Naive thymus-derived CD4-positive, alpha-beta T cell (primary cell): ENCODE measurements around the gene WHAMM. TPM values are rescaled to one million over a fixed set of nuclear protein-coding genes. Genes with fewer than 3 reads are reported as not detected.
"Not testable (repeated sequence)": the region's sequence is repeated elsewhere in the genome, so short reads cannot be mapped to it uniquely, and the experiment has no call there.

Experiments
- ATAC-seq: fragments of 150-1000 bp; cut with Tn5 transposase; 2 replicates; pipeline ENCODE4 v1.10.0; 2021; ENCODE audit warnings: mild to moderate bottlenecking, moderate library complexity
- CTCF ChIA-PET: fragments of 350-600 bp; sonication (Branson Sonifier 250); formaldehyde crosslinking; loops from one replicate; lab custom pipeline; 2021; ENCODE audit warnings: antibody characterized with exemption; lab: Charles Lee
- POLR2A ChIA-PET: fragments of 350-600 bp; sonication (Branson Sonifier 250); formaldehyde crosslinking; loops from one replicate; lab custom pipeline; 2021; ENCODE audit warnings: antibody characterized with exemption, inconsistent platforms; lab: Charles Lee
- DNase-seq, 9 donors: peaks; one replicate each; pipeline versions ENCODE4 v3.0.0 to v3.0.0-alpha.2; 2020 to 2022; ENCODE audit warnings: mixed read lengths in 1 of 9
- H3K27ac ChIP-seq: one replicate; pipeline ENCODE4 v1.7.0; 2013; ENCODE audit warnings: mild to moderate bottlenecking, low read depth, low read length, moderate library complexity
- H3K27me3 ChIP-seq, 2 donors: one replicate each; pipeline ENCODE4 v1.7.0; 2013; ENCODE audit warnings: low read length in 2 of 2, mild to moderate bottlenecking in 2 of 2, moderate library complexity in 2 of 2; ENCODE audit not compliant: control insufficient read depth in 2 of 2, insufficient read depth in 2 of 2
- H3K36me3 ChIP-seq, 3 experiments: 1 replicate in 2 of 3; 2 replicates in 1 of 3; pipeline ENCODE4 v1.7.0; 2013; ENCODE audit warnings: low read length in 3 of 3, mild to moderate bottlenecking in 3 of 3, moderate library complexity in 1 of 3; ENCODE audit not compliant: insufficient read depth in 3 of 3, control insufficient read depth in 2 of 3
- H3K4me1 ChIP-seq, 2 donors: one replicate each; pipeline ENCODE4 v1.7.0; 2013; ENCODE audit warnings: low read length in 2 of 2, mild to moderate bottlenecking in 2 of 2, moderate library complexity in 1 of 2; ENCODE audit not compliant: control insufficient read depth in 2 of 2, insufficient read depth in 2 of 2
- H3K4me3 ChIP-seq: 2 replicates; pipeline ENCODE4 v1.7.0; 2013; ENCODE audit warnings: mild to moderate bottlenecking, low read length
- H3K9me3 ChIP-seq, 3 experiments: 1 replicate in 2 of 3; 2 replicates in 1 of 3; pipeline ENCODE4 v1.7.0; 2013; ENCODE audit warnings: low read length in 3 of 3; ENCODE audit not compliant: control insufficient read depth in 2 of 3
- H3K27ac Mint-ChIP-seq, 9 donors: one replicate each; pipeline ENCODE4 v1.8.0; 2020 to 2022; ENCODE audit warnings: mixed read lengths in 9 of 9, mild to moderate bottlenecking in 8 of 9, moderate library complexity in 5 of 9, inconsistent platforms in 2 of 9
- H3K27me3 Mint-ChIP-seq, 5 donors: one replicate each; pipeline ENCODE4 v1.8.0; 2021 to 2022; ENCODE audit warnings: mixed read lengths in 5 of 5, mild to moderate bottlenecking in 1 of 5
- H3K36me3 Mint-ChIP-seq, 5 donors: one replicate each; pipeline ENCODE4 v1.8.0; 2020 to 2022; ENCODE audit warnings: mixed read lengths in 5 of 5, mild to moderate bottlenecking in 3 of 5, inconsistent platforms in 1 of 5
- H3K4me1 Mint-ChIP-seq, 7 donors: one replicate each; pipeline ENCODE4 v1.8.0; 2020 to 2022; ENCODE audit warnings: mixed read lengths in 7 of 7, mild to moderate bottlenecking in 3 of 7, inconsistent platforms in 1 of 7
- H3K4me3 Mint-ChIP-seq, 10 donors: one replicate each; pipeline ENCODE4 v1.8.0; 2020 to 2022; ENCODE audit warnings: mild to moderate bottlenecking in 10 of 10, mixed read lengths in 10 of 10, moderate library complexity in 6 of 10, inconsistent platforms in 2 of 10
- H3K9me3 Mint-ChIP-seq, 11 donors: one replicate each; pipeline ENCODE4 v1.8.0; 2020 to 2022; ENCODE audit warnings: mixed read lengths in 11 of 11, mild to moderate bottlenecking in 4 of 11, inconsistent platforms in 1 of 11, moderate library complexity in 1 of 11
- intact Hi-C, 2 donors: fragments of 100-400 bp; cut with micrococcal nuclease; formaldehyde crosslinking; loops; one replicate each; pipeline ENCODE4 v1.15.1; 2023
- polyA plus RNA-seq, 2 donors: library from polyadenylated mRNA; unstranded; fragments of 300-500 nt; fragmentation: Illumina TruSeq; gene quantifications; one replicate each; pipeline ENCODE4 v1.2.3, GENCODE V29; 2021
- total RNA-seq, 6 experiments: library from RNA in 5 of 6; stranded (reverse) in 5 of 6; gene quantifications; 1 replicate in 5 of 6; 2 replicates in 1 of 6; pipeline ENCODE4 v1.2.3 and lab custom pipeline; 2021 to 2026

WHAMM gene
- total and polyA plus RNA-seq, 7 experiments from 2014 or later: 3.5 to 72.2 (median 30.8) TPM

- Histone ChIP-seq H3K4me1 (peaks cover 8 to 22% of the 10 kb centered on the region in 2 donors), H3K36me3 (peaks cover 0 to 9% (median 0%) of the 10 kb centered on the region in 3 experiments), H3K27me3 (no peaks in the 10 kb centered on the region), H3K4me3 (no peak overlapping the region), H3K9me3 (no peaks in the 10 kb centered on the region), H3K27ac (peak overlapping the region; percentile 100)
- Mint-ChIP-seq H3K36me3 (peaks cover 6 to 15% (median 8%) of the 10 kb centered on the region in 5 donors), H3K4me1 (peaks cover 20 to 37% (median 30%) of the 10 kb centered on the region in 7 donors), H3K27ac (peak overlapping the region in 8 of 9 donors; percentile 22 to 95 (median 90)), H3K4me3 (peak overlapping the region in 7 of 10 donors; percentile 9 to 93 (median 87)), H3K27me3 (peaks cover 0 to 29% (median 0%) of the 10 kb centered on the region in 5 donors), H3K9me3 (no peaks in the 10 kb centered on the region)
- ChIA-PET POLR2A (interaction anchor here (0.6 to 5.2 kb wide), 4 partner anchors 58 to 268 kb away, joined by 3 to 34 read pairs (median 26); partner anchors contain the start of gene RPS17), CTCF (no interaction called here)
- no peak for ATAC-seq
- DNase-seq: no peak
- intact Hi-C loops: loop anchor here (1.0 to 5.0 kb wide), 8 partner anchors 58 to 298 kb away; partner anchors contain the start of genes RAMAC (in 2 of the 2), RPS17 (in 2 of the 2), AP3B2 (in 1 of the 2) and C15orf40 (in 1 of the 2)
These were observed 790 bp upstream of the WHAMM start for GRCh38 chr15:82808634-82809041.

DNA sequence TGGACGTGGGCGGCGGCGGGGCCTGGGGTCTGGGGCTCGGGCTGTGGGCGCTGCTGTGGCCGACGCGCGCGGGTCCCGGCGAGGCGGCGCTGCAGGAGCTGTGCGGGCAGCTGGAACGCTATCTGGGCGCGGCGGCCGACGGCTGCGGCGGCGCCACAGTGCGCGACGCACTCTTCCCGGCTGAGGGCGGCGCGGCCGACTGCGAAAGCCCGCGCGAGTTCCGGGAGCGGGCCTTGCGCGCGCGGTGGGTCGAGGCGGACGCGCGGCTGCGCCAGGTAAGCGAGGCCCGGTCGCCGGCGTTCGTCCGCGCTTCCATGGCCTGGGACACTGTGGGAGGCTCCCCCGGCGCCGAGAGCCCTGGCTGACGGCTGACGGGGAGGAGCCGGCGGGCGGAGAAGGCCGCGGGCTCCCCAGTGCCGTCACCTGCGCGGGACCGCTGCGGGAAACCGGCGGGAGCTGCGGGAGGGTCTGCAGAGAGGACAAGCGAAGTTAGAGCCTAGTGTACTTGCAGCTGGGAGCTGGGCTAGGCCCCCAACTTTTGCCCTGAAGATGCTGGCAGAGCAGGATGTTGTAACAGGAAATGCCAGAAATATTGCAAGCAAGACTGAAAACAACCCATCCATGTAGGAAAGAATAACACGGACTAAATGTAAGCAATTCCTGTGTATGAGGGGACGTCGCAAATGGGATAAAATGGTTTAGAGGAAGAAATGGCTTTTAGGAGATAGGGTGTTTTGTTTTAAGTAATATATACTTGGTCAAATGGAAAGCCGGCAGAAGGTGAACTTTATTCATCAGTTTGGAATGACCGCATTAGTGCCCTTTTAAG, 847 bp downstream of the WHAMM start:
- POLR2A ChIA-PET: interaction anchor here (0.7 to 5.2 kb wide), 9 partner anchors 34 to 270 kb away, joined by 3 to 34 read pairs (median 5); partner anchors contain the start of genes C15orf40, RAMAC and RPS17
- peaks cover 0 to 16% (median 0%) of the 10 kb centered on the region in 5 donors for H3K27me3 Mint-ChIP-seq
- H3K9me3 Mint-ChIP-seq: no peaks in the 10 kb centered on the region
- peaks cover 7 to 26% (median 15%) of the 10 kb centered on the region in 5 donors for H3K36me3 Mint-ChIP-seq
- CTCF ChIA-PET: no interaction called here
- Histone ChIP-seq H3K4me3 (peak overlapping the region; percentile 73), H3K9me3 (no peaks in the 10 kb centered on the region), H3K4me1 (peaks cover 8 to 22% of the 10 kb centered on the region in 2 donors), H3K27me3 (no peaks in the 10 kb centered on the region), H3K27ac (peak overlapping the region; percentile 100), H3K36me3 (peaks cover 1 to 20% (median 8%) of the 10 kb centered on the region in 3 experiments)
- ATAC-seq (peak; percentile 14), DNase-seq (peak; percentile 22 to 71 (median 42))
- H3K4me1 Mint-ChIP-seq: peaks cover 24 to 47% (median 36%) of the 10 kb centered on the region in 7 donors
- peak overlapping the region; percentile 92 to 100 (median 97) for H3K27ac Mint-ChIP-seq
- intact Hi-C loops: loop anchor here (2.0 to 10.0 kb wide), 5 partner anchors 19 to 1515 kb away; partner anchors contain the start of genes BTBD1 (in 2 of the 2) and MEX3B (in 1 of the 2)
- H3K4me3 Mint-ChIP-seq: peak overlapping the region; percentile 89 to 99 (median 95)

- DNase-seq (peak in 8 of 9 donors; percentile 32 to 86 (median 73)), ATAC-seq (peak; percentile 28)
- intact Hi-C loops: loop anchor here (1.0 to 10.0 kb wide), 6 partner anchors 18 to 1516 kb away; partner anchors contain the start of genes BTBD1 (in 2 of the 2) and MEX3B (in 1 of the 2)
- Histone ChIP-seq H3K27ac (peak overlapping the region; percentile 100), H3K36me3 (peaks cover 6 to 26% (median 14%) of the 10 kb centered on the region in 3 experiments), H3K4me1 (peaks cover 8 to 22% of the 10 kb centered on the region in 2 donors), H3K9me3 (no peaks in the 10 kb centered on the region), H3K4me3 (peak overlapping the region; percentile 73), H3K27me3 (no peaks in the 10 kb centered on the region)
- Mint-ChIP-seq H3K36me3 (peaks cover 10 to 32% (median 21%) of the 10 kb centered on the region in 5 donors), H3K27me3 (peaks cover 0 to 10% (median 0%) of the 10 kb centered on the region in 5 donors), H3K9me3 (no peaks in the 10 kb centered on the region), H3K4me1 (peaks cover 26 to 54% (median 42%) of the 10 kb centered on the region in 7 donors), H3K4me3 (peak overlapping the region; percentile 89 to 99 (median 95)), H3K27ac (peak overlapping the region; percentile 92 to 100 (median 97))
- ChIA-PET POLR2A (interaction anchor here (0.9 to 5.2 kb wide), 7 partner anchors 34 to 271 kb away, joined by 3 to 34 read pairs (median 10); partner anchors contain the start of genes C15orf40, RAMAC and RPS17), CTCF (no interaction called here)
These were observed 1.5 kb downstream of the WHAMM start for GRCh38 chr15:82810890-82811426.

DNA sequence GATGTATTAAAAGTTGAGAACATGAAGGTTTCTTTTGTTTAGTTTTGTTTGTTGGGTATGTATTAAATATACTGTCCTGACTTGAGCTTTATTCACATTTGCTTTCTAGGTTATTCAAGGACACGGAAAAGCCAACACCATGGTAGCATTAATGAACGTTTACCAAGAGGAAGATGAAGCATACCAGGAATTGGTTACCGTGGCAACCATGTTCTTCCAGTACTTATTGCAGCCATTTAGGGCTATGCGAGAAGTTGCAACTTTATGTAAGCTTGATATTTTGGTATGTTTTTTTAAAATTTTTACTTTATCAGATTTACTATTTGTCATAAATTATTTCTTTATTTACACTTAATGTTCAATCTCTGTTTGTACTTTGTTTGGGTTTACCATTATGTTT, 3.6 kb downstream of the WHAMM start:
- DNase-seq (no peak), ATAC-seq (no peak)
- ChIA-PET POLR2A (interaction anchor here (0.9 to 5.2 kb wide), 4 partner anchors 11 to 132 kb away, joined by 3 to 24 read pairs (median 4); no protein-coding TSS in a partner anchor), CTCF (interaction anchor here (0.6 kb wide), 1 partner anchor 191 kb away, joined by 4 read pairs; no protein-coding TSS in a partner anchor)
- peaks cover 18 to 44% (median 29%) of the 10 kb centered on the region in 3 experiments for H3K36me3 ChIP-seq
- H3K27ac ChIP-seq: peak overlapping the region; percentile 100
- H3K36me3 Mint-ChIP-seq: peaks cover 15 to 45% (median 30%) of the 10 kb centered on the region in 5 donors
- H3K27me3 ChIP-seq: no peaks in the 10 kb centered on the region
- no peak overlapping the region for H3K4me3 ChIP-seq
- H3K4me3 Mint-ChIP-seq: peak overlapping the region in 9 of 10 donors; percentile 41 to 99 (median 90)
- peaks cover 32 to 65% (median 52%) of the 10 kb centered on the region in 7 donors for H3K4me1 Mint-ChIP-seq
- H3K4me1 ChIP-seq: peaks cover 8 to 22% of the 10 kb centered on the region in 2 donors
- H3K9me3 Mint-ChIP-seq: no peaks in the 10 kb centered on the region
- H3K27ac Mint-ChIP-seq: peak overlapping the region; percentile 33 to 100 (median 94)
- no peaks in the 10 kb centered on the region for H3K9me3 ChIP-seq
- H3K27me3 Mint-ChIP-seq: no peaks in the 10 kb centered on the region
- intact Hi-C loops: loop anchor here (5.0 to 10.0 kb wide), 2 partner anchors 766 to 1518 kb away; partner anchors contain the start of gene MEX3B (in 1 of the 2)

GRCh38 chr15:82820128-82820527, 10.7 kb downstream of the WHAMM start:
- H3K27ac Mint-ChIP-seq: no peak overlapping the region
- H3K36me3 Mint-ChIP-seq: peaks cover 20 to 56% (median 39%) of the 10 kb centered on the region in 5 donors

DNA sequence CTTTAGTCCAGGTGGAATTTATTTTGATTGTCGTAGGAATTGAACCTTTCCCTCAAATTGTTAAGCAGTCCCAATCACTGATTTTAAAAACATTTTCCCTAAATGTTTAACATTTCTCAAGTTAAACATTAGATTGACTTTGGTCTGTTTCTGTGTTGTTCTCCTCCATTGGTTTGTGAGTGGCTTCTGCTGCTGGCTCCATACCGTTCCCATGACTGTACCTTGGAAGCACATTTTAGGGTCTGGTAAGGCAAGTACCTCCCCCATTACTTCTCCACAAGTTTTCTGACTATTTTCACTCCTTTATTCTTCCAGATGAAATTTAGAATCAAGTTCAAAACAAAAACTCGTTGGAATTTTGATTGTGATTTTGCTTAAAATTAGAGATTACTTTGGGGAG, 12.0 kb downstream of the WHAMM start:
- H3K27ac Mint-ChIP-seq: peak overlapping the region in 3 of 9 donors; percentile 19 to 83 (median 58)
- H3K9me3 ChIP-seq, DNase-seq, H3K4me1 ChIP-seq, H3K27me3 Mint-ChIP-seq, CTCF ChIA-PET, H3K9me3 Mint-ChIP-seq, ATAC-seq, H3K27me3 ChIP-seq, H3K4me3 Mint-ChIP-seq, intact Hi-C loops, H3K4me3 ChIP-seq, POLR2A ChIA-PET, H3K27ac ChIP-seq: not testable (repeated sequence)
- peaks cover 6 to 21% (median 14%) of the 10 kb centered on the region in 7 donors for H3K4me1 Mint-ChIP-seq
- H3K36me3 Mint-ChIP-seq: peaks cover 16 to 53% (median 41%) of the 10 kb centered on the region in 5 donors
- peaks cover 29 to 65% (median 29%) of the 10 kb centered on the region in 3 experiments for H3K36me3 ChIP-seq

More at GRCh38 chr15:82820128-82820527, 10.7 kb downstream of the WHAMM start:
- H3K4me1 Mint-ChIP-seq: peaks cover 10 to 30% (median 21%) of the 10 kb centered on the region in 7 donors
- Histone ChIP-seq H3K36me3 (peaks cover 33 to 64% (median 36%) of the 10 kb centered on the region in 3 experiments), H3K4me1 (no peaks in the 10 kb centered on the region), H3K27ac (no peak overlapping the region), H3K4me3 (no peak overlapping the region), H3K9me3 (no peaks in the 10 kb centered on the region), H3K27me3 (no peaks in the 10 kb centered on the region)
- no peaks in the 10 kb centered on the region for H3K27me3 Mint-ChIP-seq
- no peak for DNase-seq
- no peak for ATAC-seq
- ChIA-PET CTCF (no interaction called here), POLR2A (no interaction called here)
- intact Hi-C loops: no loop called here
- no peaks in the 10 kb centered on the region for H3K9me3 Mint-ChIP-seq
- H3K4me3 Mint-ChIP-seq: no peak overlapping the region
